CD4-positive, alpha-beta memory T cell (primary cell): ENCODE measurements around the gene CACNB1. TPM values are rescaled to one million over a fixed set of nuclear protein-coding genes. Genes with fewer than 3 reads are reported as not detected.

Experiments used
- CTCF ChIA-PET: fragments of 350-600 bp; sonication (Branson Sonifier 250); formaldehyde crosslinking; loops from one replicate; lab custom pipeline; 2021; ENCODE audit warnings: inconsistent platforms; ENCODE audit not compliant: partially characterized antibody; lab: Charles Lee
- POLR2A ChIA-PET: fragments of 350-600 bp; sonication (Branson Sonifier 250); formaldehyde crosslinking; loops from one replicate; lab custom pipeline; 2021; ENCODE audit not compliant: partially characterized antibody; lab: Charles Lee
- DNase-seq, 5 donors: peaks; one replicate each; pipeline versions ENCODE4 v3.0.0 to v3.0.0-alpha.2; 2020 to 2022; ENCODE audit warnings: mixed read lengths in 1 of 5
- H3K27ac ChIP-seq: one replicate; pipeline ENCODE4 v1.7.0; 2013; ENCODE audit warnings: low read depth, low read length
- H3K27me3 ChIP-seq: 2 replicates; pipeline ENCODE4 v1.7.0; 2013; ENCODE audit warnings: mild to moderate bottlenecking, low read length, moderate library complexity; ENCODE audit not compliant: insufficient read depth
- H3K36me3 ChIP-seq: 2 replicates; pipeline ENCODE4 v1.7.0; 2013; ENCODE audit warnings: mild to moderate bottlenecking, low read length, moderate library complexity; ENCODE audit not compliant: insufficient read depth
- H3K4me1 ChIP-seq: 2 replicates; pipeline ENCODE4 v1.7.0; 2013; ENCODE audit warnings: mild to moderate bottlenecking, low read length, moderate library complexity; ENCODE audit not compliant: insufficient read depth
- H3K4me3 ChIP-seq, 2 donors: one replicate each; pipeline ENCODE4 v1.7.0; 2013; ENCODE audit warnings: low read length in 2 of 2, mild to moderate bottlenecking in 1 of 2
- H3K9me3 ChIP-seq, 2 donors: one replicate each; pipeline ENCODE4 v1.7.0; 2013; ENCODE audit warnings: low read length in 2 of 2, control low read depth in 1 of 2; ENCODE audit not compliant: control insufficient read depth in 1 of 2
- H3K27ac Mint-ChIP-seq, 7 donors: one replicate each; pipeline ENCODE4 v1.8.0; 2020 to 2021; ENCODE audit warnings: mixed read lengths in 7 of 7, mild to moderate bottlenecking in 6 of 7, inconsistent platforms in 3 of 7, moderate library complexity in 3 of 7
- H3K27me3 Mint-ChIP-seq, 2 donors: one replicate each; pipeline ENCODE4 v1.8.0; 2020 to 2021; ENCODE audit warnings: mixed read lengths in 2 of 2
- H3K36me3 Mint-ChIP-seq, 2 donors: one replicate each; pipeline ENCODE4 v1.8.0; 2020 to 2021; ENCODE audit warnings: mixed read lengths in 2 of 2, inconsistent platforms in 1 of 2, mild to moderate bottlenecking in 1 of 2
- H3K4me1 Mint-ChIP-seq, 4 donors: one replicate each; pipeline ENCODE4 v1.8.0; 2020 to 2021; ENCODE audit warnings: mixed read lengths in 4 of 4, mild to moderate bottlenecking in 1 of 4
- H3K4me3 Mint-ChIP-seq, 8 donors: one replicate each; pipeline ENCODE4 v1.8.0; 2020 to 2021; ENCODE audit warnings: mixed read lengths in 8 of 8, mild to moderate bottlenecking in 7 of 8, moderate library complexity in 6 of 8, inconsistent platforms in 3 of 8
- H3K9me3 Mint-ChIP-seq, 8 donors: one replicate each; pipeline ENCODE4 v1.8.0; 2020 to 2021; ENCODE audit warnings: mixed read lengths in 8 of 8, mild to moderate bottlenecking in 5 of 8, inconsistent platforms in 3 of 8, moderate library complexity in 1 of 8
- intact Hi-C: fragments of 100-400 bp; cut with micrococcal nuclease; formaldehyde crosslinking; loops from one replicate; pipeline ENCODE4 v1.15.1; 2023
- polyA plus RNA-seq, 2 donors: library from polyadenylated mRNA; unstranded; fragments of 300-500 nt; fragmentation: Illumina TruSeq; gene quantifications; one replicate each; pipeline ENCODE4 v1.2.3, GENCODE V29; 2021
- total RNA-seq, 2 experiments: library from RNA; stranded (reverse); gene quantifications; one replicate each; pipeline ENCODE4 v1.2.3, GENCODE V29; 2021

Gene CACNB1
- total and polyA plus RNA-seq, 4 experiments from 2014 or later = 0.20 to 25.7 (median 12.1) TPM

DNA sequence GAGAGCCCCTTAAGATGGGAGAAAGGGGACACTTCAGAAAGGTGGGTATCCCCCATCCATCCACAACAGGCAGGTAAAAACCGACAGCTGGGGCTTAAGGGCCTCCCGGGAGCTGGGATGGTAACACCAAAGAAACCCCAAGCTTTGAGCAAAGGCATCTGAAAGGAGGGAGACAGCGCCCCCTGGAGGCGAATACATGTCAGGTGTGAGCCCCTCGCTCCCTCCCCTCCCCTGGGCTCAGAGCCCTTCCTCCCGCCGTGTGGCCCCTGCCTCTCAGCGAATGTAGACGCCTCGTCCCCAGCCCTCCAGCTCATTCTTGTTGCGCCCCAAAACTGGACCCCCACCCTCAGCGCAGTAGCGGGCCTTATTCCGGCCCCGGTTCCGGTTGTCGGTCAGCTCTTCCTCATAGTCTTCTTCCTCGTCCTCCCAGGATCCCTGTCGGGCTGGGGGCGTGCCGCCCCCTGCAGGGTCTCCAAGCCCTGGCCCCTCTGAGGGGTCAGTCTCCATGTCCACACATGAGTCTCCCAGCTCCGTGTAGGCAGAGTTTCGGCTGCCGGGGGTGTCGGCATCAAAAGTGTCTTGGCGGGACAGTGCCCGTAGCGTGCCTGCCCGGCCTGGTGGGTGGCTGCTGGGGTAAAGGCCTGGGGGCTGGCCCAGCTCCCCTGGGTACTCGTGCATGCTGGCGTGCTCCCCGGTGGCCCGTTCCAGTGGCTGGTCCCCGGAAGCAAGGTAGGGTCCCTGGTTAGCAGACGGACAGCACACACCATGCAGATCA lies 22.4 kb downstream of the CACNB1 start:
- peak overlapping the region in 6 of 7 donors; percentile 23 to 84 (median 67) for H3K27ac Mint-ChIP-seq
- H3K4me3 Mint-ChIP-seq = no peak overlapping the region
- Histone ChIP-seq H3K4me1 (no peaks in the 10 kb centered on the region), H3K4me3 (no peak overlapping the region), H3K36me3 (no peaks in the 10 kb centered on the region), H3K9me3 (no peaks in the 10 kb centered on the region), H3K27ac (no peak overlapping the region), H3K27me3 (no peaks in the 10 kb centered on the region)
- H3K9me3 Mint-ChIP-seq = no peaks in the 10 kb centered on the region
- H3K4me1 Mint-ChIP-seq = peaks cover 5 to 24% (median 10%) of the 10 kb centered on the region in 4 donors
- intact Hi-C loops = loop anchor here (1.0 kb wide), 2 partner anchors 106 to 192 kb away; no protein-coding TSS in a partner anchor
- CTCF ChIA-PET = interaction anchor here (0.6 to 6.9 kb wide), 27 partner anchors 8 to 354 kb away, joined by 3 to 153 read pairs (median 4); partner anchors contain the start of genes ARL5C, LASP1NB, PLXDC1 and RPL19
- no peaks in the 10 kb centered on the region for H3K27me3 Mint-ChIP-seq
- peaks cover 13 to 31% of the 10 kb centered on the region in 2 donors for H3K36me3 Mint-ChIP-seq
- POLR2A ChIA-PET = interaction anchor here (0.5 to 2.1 kb wide), 6 partner anchors 9 to 192 kb away, joined by 3 to 17 read pairs (median 6); partner anchors contain the start of gene ARL5C
- DNase-seq = peak; percentile 68 to 73 (median 72)

DNA sequence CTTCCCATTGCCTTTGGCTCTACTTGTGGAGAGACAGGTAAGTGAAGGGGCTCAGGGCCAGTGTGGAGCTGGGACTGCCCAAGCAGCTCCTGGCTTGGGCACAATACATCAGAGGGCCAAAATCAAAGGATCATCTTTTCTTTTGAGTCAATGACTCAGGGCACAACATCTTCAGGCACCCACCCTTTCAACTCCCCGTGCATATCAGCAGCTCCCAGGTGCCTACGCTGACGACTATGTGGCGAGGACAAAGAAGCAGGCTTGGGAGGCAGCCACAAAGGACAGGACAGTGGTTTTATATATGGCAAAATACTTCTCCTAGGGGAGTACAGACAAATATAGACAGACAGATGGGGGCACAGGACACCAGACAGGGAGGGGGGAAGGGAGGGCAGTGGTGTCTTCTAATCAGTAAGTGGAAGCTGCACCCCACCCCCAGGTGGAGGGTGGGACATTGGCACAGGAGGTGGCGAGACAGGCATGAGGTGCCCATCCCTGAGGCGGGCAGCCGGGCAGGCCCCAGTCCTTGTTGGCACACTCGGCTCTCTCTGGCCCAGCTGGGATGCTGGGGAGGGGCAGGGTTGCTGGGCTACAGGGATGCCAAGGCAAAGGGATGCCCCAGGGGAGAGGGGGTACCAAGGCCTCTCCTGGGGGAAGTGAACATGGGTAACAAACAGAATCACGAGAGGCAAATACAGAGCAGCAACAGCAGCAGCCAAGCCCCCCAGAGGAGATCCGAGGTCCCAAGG lies 23.8 kb downstream of the CACNB1 start:
- Mint-ChIP-seq H3K9me3 (no peaks in the 10 kb centered on the region), H3K4me1 (peaks cover 5 to 24% (median 10%) of the 10 kb centered on the region in 4 donors), H3K36me3 (peaks cover 13 to 29% of the 10 kb centered on the region in 2 donors), H3K27ac (peak overlapping the region in 2 of 7 donors; percentile 5 to 56), H3K27me3 (peaks cover 0 to 4% of the 10 kb centered on the region in 2 donors), H3K4me3 (no peak overlapping the region)
- POLR2A ChIA-PET = interaction anchor here (0.7 to 2.1 kb wide), 5 partner anchors 9 to 191 kb away, joined by 3 to 17 read pairs (median 4); no protein-coding TSS in a partner anchor
- Histone ChIP-seq H3K4me3 (no peak overlapping the region), H3K27me3 (no peaks in the 10 kb centered on the region), H3K36me3 (no peaks in the 10 kb centered on the region), H3K27ac (no peak overlapping the region), H3K9me3 (no peaks in the 10 kb centered on the region), H3K4me1 (no peaks in the 10 kb centered on the region)
- DNase-seq = no peak
- intact Hi-C loops = no loop called here
- CTCF ChIA-PET = interaction anchor here (1.0 to 6.9 kb wide), 13 partner anchors 10 to 286 kb away, joined by 3 to 153 read pairs (median 13); partner anchors contain the start of genes ARL5C, LASP1NB, PLXDC1 and RPL19

DNA sequence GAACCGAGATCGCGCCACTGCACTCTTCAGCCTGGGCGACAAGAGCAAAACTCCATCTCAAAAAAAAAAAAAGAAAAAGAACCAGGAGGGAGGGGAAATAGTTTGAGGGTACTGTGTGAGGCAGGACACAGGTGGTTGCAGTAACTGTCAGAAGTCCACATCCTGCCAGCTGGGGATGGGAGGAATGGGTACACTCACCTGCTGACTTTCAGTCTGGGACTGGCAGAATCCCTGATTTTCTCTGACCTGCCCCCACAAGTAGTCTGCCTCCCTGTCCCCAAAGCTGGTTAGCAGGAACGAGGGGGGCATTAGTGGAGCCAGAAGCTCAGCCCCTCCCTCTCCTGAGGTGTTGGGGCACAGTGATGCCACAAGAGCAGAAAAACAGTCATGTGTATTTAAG lies 24.4 kb downstream of the CACNB1 start:
- Mint-ChIP-seq H3K9me3 (peaks cover 0 to 2% (median 0%) of the 10 kb centered on the region in 8 donors), H3K4me3 (no peak overlapping the region), H3K36me3 (peaks cover 13 to 23% of the 10 kb centered on the region in 2 donors), H3K27me3 (peaks cover 4 to 5% of the 10 kb centered on the region in 2 donors), H3K4me1 (peaks cover 5 to 24% (median 10%) of the 10 kb centered on the region in 4 donors), H3K27ac (peak overlapping the region in 2 of 7 donors; percentile 5 to 56)
- ChIA-PET CTCF (interaction anchor here (2.8 to 6.9 kb wide), 6 partner anchors 9 to 249 kb away, joined by 14 to 153 read pairs (median 26); partner anchors contain the start of genes ARL5C, LASP1NB and PLXDC1), POLR2A (interaction anchor here (0.7 to 0.9 kb wide), 2 partner anchors 8 to 10 kb away, joined by 3 to 4 read pairs; no protein-coding TSS in a partner anchor)
- Histone ChIP-seq H3K9me3 (no peaks in the 10 kb centered on the region), H3K4me3 (no peak overlapping the region), H3K4me1 (no peaks in the 10 kb centered on the region), H3K36me3 (no peaks in the 10 kb centered on the region), H3K27me3 (no peaks in the 10 kb centered on the region), H3K27ac (no peak overlapping the region)
- no peak for DNase-seq
- intact Hi-C loops = no loop called here

DNA sequence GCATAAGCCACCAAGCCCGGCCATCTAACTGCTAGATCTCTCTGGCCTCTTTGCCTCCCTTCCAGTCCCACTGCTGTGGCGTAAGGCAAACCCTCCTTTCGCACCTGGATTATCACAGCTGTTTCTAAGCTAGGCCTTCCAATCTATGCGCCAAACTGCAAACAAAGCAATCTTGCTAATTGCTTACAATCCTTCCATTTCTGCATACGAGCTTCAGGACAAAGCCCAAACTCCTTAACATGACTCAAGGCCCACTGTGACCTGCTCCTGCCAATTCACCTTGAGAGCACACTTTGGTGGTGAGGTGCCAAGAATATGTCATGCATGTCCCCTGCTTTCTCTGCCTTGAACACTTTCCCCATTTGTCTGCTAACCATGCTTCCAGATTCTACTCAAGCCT lies 25.5 kb downstream of the CACNB1 start:
- Histone ChIP-seq H3K27me3 (no peaks in the 10 kb centered on the region), H3K36me3 (no peaks in the 10 kb centered on the region), H3K4me3 (no peak overlapping the region), H3K9me3 (no peaks in the 10 kb centered on the region), H3K27ac (no peak overlapping the region), H3K4me1 (peaks cover 6% of the 10 kb centered on the region)
- peaks cover 5 to 14% of the 10 kb centered on the region in 2 donors for H3K36me3 Mint-ChIP-seq
- H3K4me3 Mint-ChIP-seq = no peak overlapping the region
- H3K9me3 Mint-ChIP-seq = peaks cover 0 to 2% (median 0%) of the 10 kb centered on the region in 8 donors
- DNase-seq = no peak
- peaks cover 10 to 31% (median 16%) of the 10 kb centered on the region in 4 donors for H3K4me1 Mint-ChIP-seq
- H3K27ac Mint-ChIP-seq = peak overlapping the region in 1 of 7 donors; percentile 56
- ChIA-PET CTCF (interaction anchor here (1.1 to 2.9 kb wide), 3 partner anchors 8 to 189 kb away, joined by 3 to 19 read pairs (median 3); no protein-coding TSS in a partner anchor), POLR2A (interaction anchor here (0.6 to 1.1 kb wide), 2 partner anchors 28 to 101 kb away, joined by 3 to 4 read pairs; partner anchors contain the start of gene RPL19)
- H3K27me3 Mint-ChIP-seq = peaks cover 7 to 10% of the 10 kb centered on the region in 2 donors
- intact Hi-C loops = no loop called here

DNA sequence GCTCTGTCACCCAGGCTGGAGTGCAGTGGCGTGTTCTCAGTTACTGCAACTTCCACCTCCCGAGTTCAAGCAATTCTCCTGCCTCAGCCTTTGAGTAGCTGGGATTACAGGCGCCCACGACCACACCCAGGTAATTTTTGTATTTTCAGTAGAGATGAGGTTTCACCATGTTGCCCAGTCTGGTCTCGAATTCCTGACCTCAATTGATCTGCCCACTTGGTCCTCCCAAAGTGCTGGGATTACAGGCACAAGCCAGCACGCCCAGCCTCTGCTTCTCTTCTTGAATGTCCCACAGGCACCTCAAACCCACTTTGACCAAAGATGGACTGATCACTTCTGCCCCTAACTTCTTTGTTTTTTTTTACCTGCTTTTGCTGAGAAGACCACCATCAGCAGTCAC lies 26.9 kb downstream of the CACNB1 start:
- ChIA-PET CTCF (interaction anchor here (0.6 to 2.9 kb wide), 7 partner anchors 8 to 188 kb away, joined by 3 to 19 read pairs (median 3); no protein-coding TSS in a partner anchor), POLR2A (no interaction called here)
- Mint-ChIP-seq H3K4me1 (peaks cover 10 to 34% (median 21%) of the 10 kb centered on the region in 4 donors), H3K9me3 (peaks cover 0 to 2% (median 0%) of the 10 kb centered on the region in 8 donors), H3K27ac (no peak overlapping the region), H3K27me3 (peaks cover 9 to 13% of the 10 kb centered on the region in 2 donors), H3K36me3 (peaks cover 0 to 3% of the 10 kb centered on the region in 2 donors), H3K4me3 (no peak overlapping the region)
- Histone ChIP-seq H3K27me3 (no peaks in the 10 kb centered on the region), H3K4me1 (peaks cover 9% of the 10 kb centered on the region), H3K4me3 (no peak overlapping the region), H3K9me3 (no peaks in the 10 kb centered on the region), H3K27ac (no peak overlapping the region), H3K36me3 (no peaks in the 10 kb centered on the region)
- no peak for DNase-seq
- intact Hi-C loops = no loop called here

DNA sequence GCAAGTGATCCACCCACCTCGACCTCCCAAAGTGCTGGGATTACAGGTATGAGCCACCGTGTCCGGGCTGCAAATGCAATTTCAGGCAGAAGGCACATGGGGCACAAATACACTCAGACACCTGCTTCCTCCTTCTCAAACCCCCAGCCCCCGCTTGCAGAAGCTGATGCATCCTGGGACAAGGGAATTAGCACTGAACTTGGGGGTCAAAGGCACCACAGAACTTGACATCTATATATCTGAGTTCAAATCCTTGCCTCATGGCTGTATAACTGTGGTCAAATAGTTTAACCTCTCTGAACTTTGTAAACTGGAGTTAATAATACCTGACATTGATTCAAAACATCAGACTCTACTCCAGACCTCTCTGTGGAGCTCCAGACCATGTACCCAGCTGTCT lies 27.4 kb downstream of the CACNB1 start:
- POLR2A ChIA-PET = no interaction called here

More for the DNA sequence above, 27.4 kb downstream of the CACNB1 start:
- intact Hi-C loops = no loop called here
- no peak overlapping the region for H3K27ac Mint-ChIP-seq
- Histone ChIP-seq H3K9me3 (no peaks in the 10 kb centered on the region), H3K27me3 (no peaks in the 10 kb centered on the region), H3K4me1 (peaks cover 14% of the 10 kb centered on the region), H3K4me3 (no peak overlapping the region), H3K27ac (no peak overlapping the region), H3K36me3 (no peaks in the 10 kb centered on the region)
- no peak for DNase-seq
- H3K9me3 Mint-ChIP-seq = peaks cover 0 to 2% (median 0%) of the 10 kb centered on the region in 8 donors
- H3K4me3 Mint-ChIP-seq = no peak overlapping the region
- H3K27me3 Mint-ChIP-seq = peaks cover 9 to 13% of the 10 kb centered on the region in 2 donors
- CTCF ChIA-PET = interaction anchor here (0.6 to 3.0 kb wide), 7 partner anchors 8 to 187 kb away, joined by 3 to 22 read pairs (median 3); no protein-coding TSS in a partner anchor
- H3K36me3 Mint-ChIP-seq = peaks cover 0 to 2% of the 10 kb centered on the region in 2 donors
- peaks cover 10 to 33% (median 22%) of the 10 kb centered on the region in 4 donors for H3K4me1 Mint-ChIP-seq
